ENCODE measurements around the gene SPATA20.

The SPATA20 gene

GRCh38 chr17:50605429-50605828, 58.5 kb downstream of the SPATA20 start:
- DNase-seq: no peak

All from activated CD8-positive, alpha-beta memory T cell treated with anti-CD3 and anti-CD28 coated beads, Interleukin-2, amount 50 U/mL, for 48 hours (primary cell).